WERI-Rb-1 (cell line): ENCODE measurements around the gene KIF13A.

Experiments used
- DNase-seq: peaks from one replicate; pipeline ENCODE4 v3.0.0-alpha.2; 2020
- H3K27ac ChIP-seq: fragments of 250-450 bp; sonication (Bioruptor Pico); 2 replicates; pipeline ENCODE4 v1.5.1; 2020; ENCODE audit warnings: mild to moderate bottlenecking, moderate library complexity
- H3K27me3 ChIP-seq: fragments of 250-450 bp; sonication (Bioruptor Pico); 2 replicates; pipeline ENCODE4 v1.5.1; 2021; ENCODE audit warnings: mild to moderate bottlenecking, low read depth, moderate library complexity; ENCODE audit not compliant: insufficient read depth, severe bottlenecking
- H3K36me3 ChIP-seq: fragments of 250-450 bp; sonication (Bioruptor Pico); 2 replicates; pipeline ENCODE4 v1.5.1; 2020; ENCODE audit warnings: mild to moderate bottlenecking, moderate library complexity
- H3K4me3 ChIP-seq: 2 replicates; pipeline ENCODE4 v1.5.1; 2011; ENCODE audit warnings: low read depth, mild to moderate bottlenecking, control low read depth, low read length
- H3K9me3 ChIP-seq: fragments of 250-450 bp; sonication (Bioruptor Pico); 2 replicates; pipeline ENCODE4 v1.5.1; 2021; ENCODE audit warnings: mild to moderate bottlenecking, moderate library complexity; ENCODE audit not compliant: severe bottlenecking
- TF ChIP-seq, protein P1 (sequence below): IDR thresholded peaks from 2 replicates; pipeline ENCODE4 v1.5.1; 2011; ENCODE audit warnings: low read depth, mild to moderate bottlenecking, control low read depth, inconsistent platforms, low read length

The KIF13A gene

DNA sequence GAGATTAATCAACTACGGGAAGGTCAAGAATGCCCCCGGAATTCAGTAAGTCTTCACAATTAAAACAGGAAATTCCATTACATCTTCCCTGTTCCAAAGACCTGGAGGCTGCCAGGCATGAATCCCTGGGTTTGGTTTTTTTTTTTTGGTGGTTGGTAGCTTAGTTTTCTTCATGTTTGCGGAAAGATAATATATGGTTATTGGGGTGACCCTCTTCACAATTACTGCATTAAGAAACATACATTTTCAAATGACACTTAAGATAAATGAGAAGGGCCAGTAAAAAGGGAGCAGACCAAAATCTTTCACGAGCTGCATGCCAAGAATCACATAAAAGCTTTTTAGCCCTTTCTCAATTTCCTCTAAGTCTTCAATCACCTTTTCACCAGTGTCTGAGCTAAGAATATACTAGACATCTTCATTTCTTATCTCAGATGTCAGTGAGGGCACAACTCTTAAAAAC is 64.0 kb downstream of the KIF13A start:
- H3K27ac ChIP-seq = no peak overlapping the region
- H3K36me3 ChIP-seq = no peaks in the 10 kb centered on the region
- no peak for DNase-seq
- H3K27me3 ChIP-seq = no peaks in the 10 kb centered on the region
- TF ChIP-seq, protein P1, sequence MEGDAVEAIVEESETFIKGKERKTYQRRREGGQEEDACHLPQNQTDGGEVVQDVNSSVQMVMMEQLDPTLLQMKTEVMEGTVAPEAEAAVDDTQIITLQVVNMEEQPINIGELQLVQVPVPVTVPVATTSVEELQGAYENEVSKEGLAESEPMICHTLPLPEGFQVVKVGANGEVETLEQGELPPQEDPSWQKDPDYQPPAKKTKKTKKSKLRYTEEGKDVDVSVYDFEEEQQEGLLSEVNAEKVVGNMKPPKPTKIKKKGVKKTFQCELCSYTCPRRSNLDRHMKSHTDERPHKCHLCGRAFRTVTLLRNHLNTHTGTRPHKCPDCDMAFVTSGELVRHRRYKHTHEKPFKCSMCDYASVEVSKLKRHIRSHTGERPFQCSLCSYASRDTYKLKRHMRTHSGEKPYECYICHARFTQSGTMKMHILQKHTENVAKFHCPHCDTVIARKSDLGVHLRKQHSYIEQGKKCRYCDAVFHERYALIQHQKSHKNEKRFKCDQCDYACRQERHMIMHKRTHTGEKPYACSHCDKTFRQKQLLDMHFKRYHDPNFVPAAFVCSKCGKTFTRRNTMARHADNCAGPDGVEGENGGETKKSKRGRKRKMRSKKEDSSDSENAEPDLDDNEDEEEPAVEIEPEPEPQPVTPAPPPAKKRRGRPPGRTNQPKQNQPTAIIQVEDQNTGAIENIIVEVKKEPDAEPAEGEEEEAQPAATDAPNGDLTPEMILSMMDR = no peak
- no peaks in the 10 kb centered on the region for H3K9me3 ChIP-seq
- H3K4me3 ChIP-seq = no peak overlapping the region

DNA sequence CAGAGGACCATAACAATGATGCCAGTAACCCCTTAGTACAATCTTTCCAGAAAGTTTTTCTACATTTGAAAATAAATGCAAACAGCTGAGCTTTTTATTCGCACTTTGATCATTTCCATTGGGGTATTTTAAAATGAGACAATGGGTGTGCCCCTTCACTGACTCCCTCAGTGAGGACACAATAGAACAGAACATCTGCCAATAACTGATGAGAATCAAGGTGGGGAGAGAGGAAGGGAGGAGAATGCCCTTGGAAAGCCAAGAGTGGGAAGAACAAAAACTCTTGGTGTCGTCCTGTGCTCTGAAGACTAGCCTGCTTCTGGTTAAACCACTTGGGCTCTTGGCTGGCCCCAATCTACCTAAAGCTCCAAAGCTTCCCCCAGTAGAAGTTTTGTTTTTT is 66.0 kb downstream of the KIF13A start:
- no peaks in the 10 kb centered on the region for H3K27me3 ChIP-seq
- H3K36me3 ChIP-seq = no peaks in the 10 kb centered on the region
- no peak overlapping the region for H3K4me3 ChIP-seq
- H3K9me3 ChIP-seq = no peaks in the 10 kb centered on the region
- DNase-seq = no peak
- TF ChIP-seq, protein P1 = no peak
- H3K27ac ChIP-seq = no peak overlapping the region

DNA sequence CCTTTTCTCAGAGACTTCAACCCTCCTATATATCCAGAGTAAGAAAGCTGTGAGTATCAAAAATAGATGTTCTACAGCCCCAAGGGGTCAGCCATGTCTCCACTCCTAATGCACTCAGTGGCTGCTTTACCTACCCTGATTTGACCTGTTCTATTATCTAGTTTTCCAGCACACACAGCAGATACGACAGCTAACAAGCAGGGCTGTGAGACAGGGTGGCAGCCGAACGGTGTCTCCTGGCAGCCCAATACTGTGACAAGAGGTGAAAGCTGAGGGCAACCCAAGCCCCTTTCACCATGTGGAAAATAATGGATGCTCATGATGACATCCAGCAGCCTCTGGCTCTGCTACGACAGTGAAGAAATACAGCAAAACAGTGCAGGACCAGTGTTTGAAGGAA is 67.9 kb downstream of the KIF13A start:
- H3K27me3 ChIP-seq = no peaks in the 10 kb centered on the region
- no peaks in the 10 kb centered on the region for H3K9me3 ChIP-seq
- no peak overlapping the region for H3K4me3 ChIP-seq
- TF ChIP-seq, protein P1 = no peak
- H3K36me3 ChIP-seq = no peaks in the 10 kb centered on the region
- DNase-seq = no peak
- H3K27ac ChIP-seq = no peak overlapping the region

DNA sequence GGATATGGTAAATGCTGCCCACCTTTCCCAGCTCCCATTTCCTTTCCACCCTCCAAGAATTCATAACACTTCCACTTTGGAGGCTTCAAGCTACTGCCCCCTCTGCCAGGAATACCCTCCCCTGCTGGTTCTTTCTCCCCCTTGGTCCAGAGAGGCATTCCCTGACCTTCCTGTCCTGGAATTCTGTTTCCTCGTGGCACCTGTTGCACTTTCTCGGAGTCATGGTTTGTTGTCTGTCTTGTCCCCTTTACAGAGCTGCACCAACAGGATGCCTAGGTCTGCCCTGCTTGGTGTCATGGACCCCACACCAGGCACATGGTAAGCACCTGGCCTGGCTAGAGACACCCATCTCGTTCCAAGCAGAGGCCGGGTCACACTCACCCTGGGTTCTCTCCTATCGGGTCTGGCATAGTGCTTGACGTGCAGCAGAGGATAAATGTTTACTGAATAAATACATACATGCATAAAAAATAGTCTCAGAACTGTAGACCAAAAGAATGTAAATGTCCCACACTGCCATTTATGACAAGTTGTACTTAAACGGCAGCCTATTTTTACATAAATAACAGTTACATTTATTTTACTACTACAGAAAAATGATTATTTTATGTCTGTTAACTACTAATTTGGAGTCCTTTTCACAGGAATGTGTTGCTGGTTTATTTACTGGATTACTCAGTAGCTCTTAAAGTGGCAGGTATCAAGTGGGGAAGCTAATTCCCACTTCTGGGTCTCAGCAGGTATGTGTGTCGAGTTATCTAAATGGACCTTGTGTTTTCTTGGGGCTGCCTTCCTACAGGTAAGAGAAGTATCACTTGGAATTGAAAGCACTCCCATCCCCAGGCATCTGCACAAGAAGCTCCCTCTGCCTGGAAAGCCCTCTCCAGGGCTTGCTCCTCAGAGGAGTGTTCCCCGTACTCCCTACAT is 69.3 kb downstream of the KIF13A start:
- no peaks in the 10 kb centered on the region for H3K36me3 ChIP-seq
- H3K9me3 ChIP-seq = no peaks in the 10 kb centered on the region
- no peak for DNase-seq
- no peaks in the 10 kb centered on the region for H3K27me3 ChIP-seq
- TF ChIP-seq, protein P1 = no peak
- no peak overlapping the region for H3K27ac ChIP-seq
- H3K4me3 ChIP-seq = no peak overlapping the region

DNA sequence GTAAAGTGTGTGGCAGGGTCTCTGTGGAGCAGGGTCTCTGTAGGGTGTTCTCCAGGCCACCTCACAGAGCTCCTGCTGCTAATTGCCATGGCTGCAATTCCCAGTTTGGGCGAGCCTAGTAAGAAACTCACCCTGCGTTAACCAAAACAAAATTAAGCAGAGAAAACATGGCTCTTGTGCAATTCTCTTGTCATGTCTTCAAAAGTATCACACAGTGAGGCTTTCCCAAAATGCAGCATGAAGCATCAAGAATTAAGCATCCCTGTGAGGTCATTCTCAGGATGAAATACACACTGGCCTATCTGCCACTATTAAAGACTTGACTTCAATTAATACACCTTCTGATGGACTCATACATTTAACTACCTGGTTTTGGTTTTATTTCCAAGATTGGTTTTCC is 72.8 kb downstream of the KIF13A start:
- Histone ChIP-seq H3K9me3 (no peaks in the 10 kb centered on the region), H3K27ac (no peak overlapping the region), H3K36me3 (no peaks in the 10 kb centered on the region), H3K4me3 (no peak overlapping the region), H3K27me3 (no peaks in the 10 kb centered on the region)
- DNase-seq = no peak
- TF ChIP-seq, protein P1 = no peak
